Uterus (tissue), 2 donors: ENCODE measurements around the gene CBFB.

ENCODE experiments used
- POLR2A ChIP-seq, 2 donors: fragments of 450-650 bp; IDR thresholded peaks; one replicate each; pipeline ENCODE4 v1.6.1; 2016; ENCODE audit warnings: antibody characterized with exemption in 2 of 2, mild to moderate bottlenecking in 1 of 2, moderate library complexity in 1 of 2
- TF ChIP-seq, protein P1 (sequence below), 4 experiments: fragments of 200-600 bp in 2 of 4; fragments of 450-650 bp in 2 of 4; sonication (generic) in 2 of 4; IDR thresholded peaks; one replicate each; pipeline ENCODE4 v1.5.1; 2016 to 2019; ENCODE audit warnings: antibody characterized with exemption in 4 of 4, mild to moderate bottlenecking in 2 of 4, moderate library complexity in 1 of 4

DNA sequence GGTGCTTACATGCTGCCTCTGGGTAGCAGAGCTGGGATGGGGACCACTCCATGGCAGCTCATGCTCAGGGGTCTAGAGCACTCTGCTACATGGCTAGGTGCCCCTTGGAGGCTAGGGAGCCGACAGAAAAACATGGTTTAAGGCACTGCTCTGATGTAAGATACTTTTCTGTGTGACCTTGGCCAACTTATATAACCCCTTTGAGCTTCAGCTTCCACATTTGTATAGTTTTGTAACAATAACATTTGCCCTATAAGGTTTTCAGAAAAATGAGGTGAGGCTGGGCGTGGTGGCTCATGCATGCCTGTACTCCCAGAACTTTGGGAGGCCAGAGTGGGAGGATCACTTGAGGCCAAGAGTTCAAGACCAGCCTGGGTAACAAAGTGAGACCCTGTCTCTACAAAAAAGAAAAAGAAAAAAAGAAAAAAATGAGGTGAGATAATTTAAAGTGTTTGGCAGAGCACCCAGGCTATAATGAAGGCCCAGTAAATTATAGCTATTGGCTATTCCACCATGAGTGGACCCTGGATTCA is 37.3 kb upstream of the CBFB start:
- TF ChIP-seq, protein P1, sequence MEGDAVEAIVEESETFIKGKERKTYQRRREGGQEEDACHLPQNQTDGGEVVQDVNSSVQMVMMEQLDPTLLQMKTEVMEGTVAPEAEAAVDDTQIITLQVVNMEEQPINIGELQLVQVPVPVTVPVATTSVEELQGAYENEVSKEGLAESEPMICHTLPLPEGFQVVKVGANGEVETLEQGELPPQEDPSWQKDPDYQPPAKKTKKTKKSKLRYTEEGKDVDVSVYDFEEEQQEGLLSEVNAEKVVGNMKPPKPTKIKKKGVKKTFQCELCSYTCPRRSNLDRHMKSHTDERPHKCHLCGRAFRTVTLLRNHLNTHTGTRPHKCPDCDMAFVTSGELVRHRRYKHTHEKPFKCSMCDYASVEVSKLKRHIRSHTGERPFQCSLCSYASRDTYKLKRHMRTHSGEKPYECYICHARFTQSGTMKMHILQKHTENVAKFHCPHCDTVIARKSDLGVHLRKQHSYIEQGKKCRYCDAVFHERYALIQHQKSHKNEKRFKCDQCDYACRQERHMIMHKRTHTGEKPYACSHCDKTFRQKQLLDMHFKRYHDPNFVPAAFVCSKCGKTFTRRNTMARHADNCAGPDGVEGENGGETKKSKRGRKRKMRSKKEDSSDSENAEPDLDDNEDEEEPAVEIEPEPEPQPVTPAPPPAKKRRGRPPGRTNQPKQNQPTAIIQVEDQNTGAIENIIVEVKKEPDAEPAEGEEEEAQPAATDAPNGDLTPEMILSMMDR (IDR thresholded peaks at IDR 0.05): no peak
- no peak for TF ChIP-seq POLR2A (IDR thresholded peaks at IDR 0.05)
